Measurements from ENCODE around the gene GNE. TPM values are rescaled to one million over a fixed set of nuclear protein-coding genes. Genes with fewer than 3 reads are reported as not detected.
"Not testable (repeated sequence)": the region's sequence is repeated elsewhere in the genome, so short reads cannot be mapped to it uniquely, and the experiment has no call there.

Gene GNE
- total and polyA plus RNA-seq, 4 donors: 22.4 to 30.7 (median 25.6) TPM

DNA sequence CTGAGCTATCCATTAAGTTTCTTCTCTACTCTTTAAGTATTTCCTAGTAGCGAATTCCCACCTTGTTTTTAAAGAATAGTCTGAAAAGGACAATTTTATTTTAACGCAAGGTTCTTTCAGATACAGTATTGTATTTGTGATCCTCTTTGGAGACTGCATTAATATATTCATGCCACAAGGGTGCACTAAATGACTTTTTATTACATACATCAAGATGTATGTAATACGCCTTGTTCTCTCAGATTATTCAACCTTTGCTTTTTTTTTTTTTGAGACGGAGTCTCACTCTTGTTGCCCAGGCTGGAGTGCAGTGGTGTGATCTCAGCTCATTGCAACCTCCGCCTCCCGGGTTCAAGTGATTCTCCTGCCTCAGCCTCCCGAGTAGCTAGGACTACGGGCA, 10.2 kb downstream of the GNE start:
- H3K27ac ChIP-seq (ENCODE audit: low read depth, low read length); H3K27me3 ChIP-seq (ENCODE audit: control insufficient read depth, insufficient read depth, low read length); H3K4me3 ChIP-seq (ENCODE audit: low read depth, low read length); H3K9me3 ChIP-seq (ENCODE audit: control insufficient read depth, insufficient read depth, low read length); H3K4me1 ChIP-seq (ENCODE audit: control insufficient read depth, insufficient read depth, low read length): not testable (repeated sequence)
- no CpG with 5 or more reads among the region's 8 CpGs for WGBS (ENCODE audit: insufficient coverage)
- peaks cover 20% of the 10 kb centered on the region for H3K36me3 ChIP-seq (ENCODE audit: control insufficient read depth, insufficient read depth, low read length)
- DNase-seq (ENCODE audit: low read depth in 4 of 6, low spot score in 6 of 6): peak in 3 of 6 donors; percentile 2 to 39 (median 32)

DNA sequence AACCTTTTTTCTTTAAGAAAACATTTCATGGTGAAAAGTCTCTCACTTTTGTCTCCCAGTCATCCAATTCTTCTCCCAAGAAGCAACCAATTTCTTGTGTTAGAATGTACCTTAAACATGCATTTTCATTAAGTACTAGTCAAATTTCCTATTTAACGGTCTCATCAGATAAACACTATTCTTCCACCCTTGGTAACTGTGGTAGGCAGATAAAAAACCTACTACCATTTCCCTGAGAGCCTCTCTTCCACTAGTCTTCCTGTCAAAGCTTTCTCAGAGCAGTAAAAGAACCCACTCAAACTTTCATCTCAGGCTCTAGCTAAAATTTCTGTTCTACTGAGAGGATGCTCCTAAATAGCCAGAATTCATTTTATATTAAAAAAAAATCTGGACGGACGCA, 10.9 kb downstream of the GNE start:
- H3K4me1 ChIP-seq (ENCODE audit: control insufficient read depth, insufficient read depth, low read length): no peaks in the 10 kb centered on the region
- H3K9me3 ChIP-seq (ENCODE audit: control insufficient read depth, insufficient read depth, low read length): no peaks in the 10 kb centered on the region
- WGBS (ENCODE audit: insufficient coverage): no CpG with 5 or more reads among the region's 3 CpGs
- no peak for DNase-seq (ENCODE audit: low read depth in 4 of 6, low spot score in 6 of 6)
- H3K4me3 ChIP-seq (ENCODE audit: low read depth, low read length): no peak overlapping the region
- H3K36me3 ChIP-seq (ENCODE audit: control insufficient read depth, insufficient read depth, low read length): peaks cover 28% of the 10 kb centered on the region
- no peaks in the 10 kb centered on the region for H3K27me3 ChIP-seq (ENCODE audit: control insufficient read depth, insufficient read depth, low read length)
- H3K27ac ChIP-seq (ENCODE audit: low read depth, low read length): no peak overlapping the region

DNA sequence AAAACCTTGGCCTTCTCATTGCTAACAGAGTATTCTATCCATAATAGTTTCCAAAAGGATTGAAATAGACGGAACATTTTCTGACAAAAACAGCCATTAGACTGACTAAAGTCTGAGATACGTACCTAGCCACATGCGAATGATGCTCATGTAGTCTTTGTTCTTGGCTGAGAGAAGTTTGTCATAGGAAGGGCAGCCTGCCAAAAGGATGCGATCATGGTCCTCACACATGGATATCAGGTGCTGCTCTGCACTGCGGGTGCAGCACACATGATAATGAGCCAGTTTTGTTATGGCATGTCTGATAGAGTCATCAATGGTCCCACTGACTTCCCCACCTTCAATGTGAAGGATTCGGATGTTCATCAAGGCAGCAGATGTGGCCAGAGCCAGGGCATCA, 12.3 kb downstream of the GNE start:
- H3K27me3 ChIP-seq (ENCODE audit: control insufficient read depth, insufficient read depth, low read length): no peaks in the 10 kb centered on the region
- H3K4me1 ChIP-seq (ENCODE audit: control insufficient read depth, insufficient read depth, low read length): no peaks in the 10 kb centered on the region
- no peaks in the 10 kb centered on the region for H3K9me3 ChIP-seq (ENCODE audit: control insufficient read depth, insufficient read depth, low read length)
- 98% methylated on average over 6 of the region's 6 CpGs for WGBS (ENCODE audit: insufficient coverage)
- peak in 1 of 6 donors; percentile 4 for DNase-seq (ENCODE audit: low read depth in 4 of 6, low spot score in 6 of 6)
- H3K4me3 ChIP-seq (ENCODE audit: low read depth, low read length): no peak overlapping the region
- no peak overlapping the region for H3K27ac ChIP-seq (ENCODE audit: low read depth, low read length)
- peaks cover 39% of the 10 kb centered on the region for H3K36me3 ChIP-seq (ENCODE audit: control insufficient read depth, insufficient read depth, low read length)

DNA sequence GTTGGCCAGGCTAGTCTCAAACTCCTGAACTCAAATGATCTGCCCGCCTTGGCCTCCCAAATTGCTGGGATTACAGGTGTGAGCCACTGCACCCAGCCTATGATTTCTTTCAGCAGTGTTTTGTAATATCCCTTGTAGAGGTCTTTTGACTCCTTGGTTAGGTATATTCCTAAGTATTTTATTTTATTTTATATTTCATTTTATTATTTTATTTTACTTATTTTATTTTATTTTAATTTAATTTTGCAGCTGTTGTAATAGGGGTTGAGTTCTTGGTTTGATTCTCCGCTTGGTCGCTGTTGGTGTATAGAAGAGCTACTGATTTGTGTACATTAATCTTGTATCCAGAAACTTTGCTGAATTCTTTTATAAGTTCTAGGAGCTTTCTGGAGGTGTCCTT, 18.6 kb downstream of the GNE start:
- H3K4me1 ChIP-seq (ENCODE audit: control insufficient read depth, insufficient read depth, low read length); H3K4me3 ChIP-seq (ENCODE audit: low read depth, low read length): not testable (repeated sequence)
- no CpG with 5 or more reads among the region's 3 CpGs for WGBS (ENCODE audit: insufficient coverage)

DNA sequence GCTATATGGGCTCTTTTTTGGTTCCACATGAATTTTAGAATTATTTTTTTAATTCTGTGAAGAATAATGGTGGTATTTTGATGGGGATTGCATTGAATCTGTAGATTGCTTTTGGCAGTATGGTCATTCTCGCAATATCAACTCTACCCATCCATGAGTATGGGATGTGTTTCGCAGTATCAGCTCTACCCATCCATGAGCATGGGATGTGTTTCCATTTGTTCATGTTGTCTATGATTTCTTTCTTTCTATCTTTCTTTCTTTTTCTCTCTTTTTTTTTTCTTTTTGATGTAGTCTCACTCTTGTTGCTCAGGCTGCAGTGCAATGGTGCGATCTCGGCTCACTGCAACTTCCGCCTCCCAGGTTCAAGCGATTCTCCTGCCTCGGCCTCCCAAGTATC, 19.0 kb downstream of the GNE start:
- not testable (repeated sequence) for H3K9me3 ChIP-seq (ENCODE audit: control insufficient read depth, insufficient read depth, low read length); H3K27me3 ChIP-seq (ENCODE audit: control insufficient read depth, insufficient read depth, low read length); H3K27ac ChIP-seq (ENCODE audit: low read depth, low read length); DNase-seq (ENCODE audit: low read depth in 4 of 6, low spot score in 6 of 6); H3K4me3 ChIP-seq (ENCODE audit: low read depth, low read length); H3K4me1 ChIP-seq (ENCODE audit: control insufficient read depth, insufficient read depth, low read length)
- peaks cover 34% of the 10 kb centered on the region for H3K36me3 ChIP-seq (ENCODE audit: control insufficient read depth, insufficient read depth, low read length)
- WGBS (ENCODE audit: insufficient coverage): 90% methylated on average over 2 of the region's 7 CpGs

More for the DNA sequence above, 18.6 kb downstream of the GNE start:
- DNase-seq (ENCODE audit: low read depth in 4 of 6, low spot score in 6 of 6); H3K9me3 ChIP-seq (ENCODE audit: control insufficient read depth, insufficient read depth, low read length); H3K27ac ChIP-seq (ENCODE audit: low read depth, low read length); H3K27me3 ChIP-seq (ENCODE audit: control insufficient read depth, insufficient read depth, low read length): not testable (repeated sequence)
- H3K36me3 ChIP-seq (ENCODE audit: control insufficient read depth, insufficient read depth, low read length): peaks cover 32% of the 10 kb centered on the region

GRCh38 chr9:36237230-36237629, 21.0 kb downstream of the GNE start:
- no peak for DNase-seq (ENCODE audit: low read depth in 4 of 6, low spot score in 6 of 6)
- Histone ChIP-seq H3K27me3 (ENCODE audit: control insufficient read depth, insufficient read depth, low read length) (no peaks in the 10 kb centered on the region), H3K4me1 (ENCODE audit: control insufficient read depth, insufficient read depth, low read length) (no peaks in the 10 kb centered on the region), H3K27ac (ENCODE audit: low read depth, low read length) (no peak overlapping the region), H3K9me3 (ENCODE audit: control insufficient read depth, insufficient read depth, low read length) (no peaks in the 10 kb centered on the region), H3K36me3 (ENCODE audit: control insufficient read depth, insufficient read depth, low read length) (peaks cover 25% of the 10 kb centered on the region), H3K4me3 (ENCODE audit: low read depth, low read length) (no peak overlapping the region)
- no CpG with 5 or more reads among the region's 3 CpGs for WGBS (ENCODE audit: insufficient coverage)

DNA sequence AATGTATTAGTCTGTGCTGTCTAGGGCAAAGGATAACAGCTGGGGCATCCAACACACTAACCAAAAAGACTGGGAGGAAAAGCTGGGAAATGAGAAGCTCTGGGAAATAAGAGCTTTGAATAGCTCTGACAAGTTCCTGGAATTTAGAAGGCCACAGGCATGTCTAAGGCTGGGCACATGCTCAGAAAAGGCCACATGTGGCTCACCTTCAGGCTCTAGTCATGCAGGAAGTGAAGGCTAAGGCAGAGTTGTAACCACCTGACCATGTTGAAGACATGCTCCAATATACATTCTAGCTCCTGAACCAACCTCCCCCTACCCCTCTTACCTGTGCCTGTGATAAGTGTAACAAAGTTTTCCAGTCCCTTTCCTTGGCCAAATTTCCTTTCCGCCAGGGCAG, 35.8 kb downstream of the GNE start:
- H3K27me3 ChIP-seq (ENCODE audit: control insufficient read depth, insufficient read depth, low read length): no peaks in the 10 kb centered on the region
- H3K27ac ChIP-seq (ENCODE audit: low read depth, low read length): no peak overlapping the region
- no peaks in the 10 kb centered on the region for H3K9me3 ChIP-seq (ENCODE audit: control insufficient read depth, insufficient read depth, low read length)
- 100% methylated on average over 1 of the region's 1 CpG for WGBS (ENCODE audit: insufficient coverage)
- no peaks in the 10 kb centered on the region for H3K4me1 ChIP-seq (ENCODE audit: control insufficient read depth, insufficient read depth, low read length)
- no peak for DNase-seq (ENCODE audit: low read depth in 4 of 6, low spot score in 6 of 6)
- no peak overlapping the region for H3K4me3 ChIP-seq (ENCODE audit: low read depth, low read length)
- peaks cover 75% of the 10 kb centered on the region for H3K36me3 ChIP-seq (ENCODE audit: control insufficient read depth, insufficient read depth, low read length)

DNA sequence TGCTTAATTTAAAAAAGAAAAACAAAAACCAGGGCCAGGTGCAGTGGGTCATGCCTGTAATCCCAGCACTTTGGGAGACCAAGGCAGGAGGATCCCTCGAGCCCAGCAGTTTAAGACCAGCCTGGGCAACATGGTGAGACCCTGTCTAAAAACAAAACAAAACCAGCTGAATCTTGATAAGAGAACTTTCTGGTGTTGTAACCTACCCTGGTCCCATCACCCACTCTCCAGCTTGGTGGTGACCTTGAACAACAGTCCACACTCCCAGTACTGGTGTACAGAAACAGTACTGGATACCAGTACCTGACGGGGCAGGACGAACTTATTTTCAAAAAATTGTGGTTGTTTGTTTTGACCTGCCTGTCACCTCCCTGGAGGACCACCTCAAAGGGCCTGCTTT, 36.6 kb downstream of the GNE start:
- H3K9me3 ChIP-seq (ENCODE audit: control insufficient read depth, insufficient read depth, low read length): no peaks in the 10 kb centered on the region
- H3K36me3 ChIP-seq (ENCODE audit: control insufficient read depth, insufficient read depth, low read length): peaks cover 76% of the 10 kb centered on the region
- 100% methylated on average over 1 of the region's 3 CpGs for WGBS (ENCODE audit: insufficient coverage)
- H3K4me1 ChIP-seq (ENCODE audit: control insufficient read depth, insufficient read depth, low read length): no peaks in the 10 kb centered on the region
- H3K4me3 ChIP-seq (ENCODE audit: low read depth, low read length): no peak overlapping the region
- no peaks in the 10 kb centered on the region for H3K27me3 ChIP-seq (ENCODE audit: control insufficient read depth, insufficient read depth, low read length)
- DNase-seq (ENCODE audit: low read depth in 4 of 6, low spot score in 6 of 6): no peak
- H3K27ac ChIP-seq (ENCODE audit: low read depth, low read length): no peak overlapping the region

- no peaks in the 10 kb centered on the region for H3K9me3 ChIP-seq (ENCODE audit: control insufficient read depth, insufficient read depth, low read length)
- no peaks in the 10 kb centered on the region for H3K27me3 ChIP-seq (ENCODE audit: control insufficient read depth, insufficient read depth, low read length)
- 94% methylated on average over 6 of the region's 7 CpGs for WGBS (ENCODE audit: insufficient coverage)
- no peak overlapping the region for H3K4me3 ChIP-seq (ENCODE audit: low read depth, low read length)
- peaks cover 74% of the 10 kb centered on the region for H3K36me3 ChIP-seq (ENCODE audit: control insufficient read depth, insufficient read depth, low read length)
- H3K4me1 ChIP-seq (ENCODE audit: control insufficient read depth, insufficient read depth, low read length): peaks cover 2% of the 10 kb centered on the region
- no peak for DNase-seq (ENCODE audit: low read depth in 4 of 6, low spot score in 6 of 6)
- no peak overlapping the region for H3K27ac ChIP-seq (ENCODE audit: low read depth, low read length)
These were observed 39.8 kb downstream of the GNE start for GRCh38 chr9:36218411-36218901.

DNA sequence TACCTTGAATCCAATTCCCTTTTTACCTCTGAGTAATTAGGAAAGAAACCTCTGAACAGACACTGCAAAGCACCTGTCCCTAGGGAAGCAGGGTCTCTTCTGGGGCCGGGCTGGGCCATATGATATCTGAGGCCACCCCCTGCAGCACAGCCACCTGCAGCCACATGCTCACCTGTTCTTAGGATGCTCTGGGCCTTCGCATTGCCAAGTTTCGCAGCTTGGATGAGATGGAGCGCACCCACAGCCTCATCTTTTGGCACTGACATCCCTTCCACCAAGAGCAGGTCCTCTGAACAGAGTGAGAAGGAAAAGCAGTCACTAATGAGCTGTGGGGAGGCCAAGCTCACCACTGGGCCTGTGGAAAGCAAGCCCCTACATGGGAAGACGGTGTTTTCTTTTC, 40.2 kb downstream of the GNE start:
- peaks cover 2% of the 10 kb centered on the region for H3K4me1 ChIP-seq (ENCODE audit: control insufficient read depth, insufficient read depth, low read length)
- 93% methylated on average over 4 of the region's 5 CpGs for WGBS (ENCODE audit: insufficient coverage)

More for the DNA sequence above, 40.2 kb downstream of the GNE start:
- no peak for DNase-seq (ENCODE audit: low read depth in 4 of 6, low spot score in 6 of 6)
- H3K27ac ChIP-seq (ENCODE audit: low read depth, low read length): no peak overlapping the region
- peaks cover 74% of the 10 kb centered on the region for H3K36me3 ChIP-seq (ENCODE audit: control insufficient read depth, insufficient read depth, low read length)
- H3K9me3 ChIP-seq (ENCODE audit: control insufficient read depth, insufficient read depth, low read length): no peaks in the 10 kb centered on the region
- no peaks in the 10 kb centered on the region for H3K27me3 ChIP-seq (ENCODE audit: control insufficient read depth, insufficient read depth, low read length)
- H3K4me3 ChIP-seq (ENCODE audit: low read depth, low read length): no peak overlapping the region

Data from spinal cord (tissue), 10 donors.